ENCODE data around the gene ARMC8. TPM values are rescaled to one million over a fixed set of nuclear protein-coding genes. Genes with fewer than 3 reads are reported as not detected.

Gene ARMC8
- total RNA-seq, 1 donor: 70.8 TPM

DNA sequence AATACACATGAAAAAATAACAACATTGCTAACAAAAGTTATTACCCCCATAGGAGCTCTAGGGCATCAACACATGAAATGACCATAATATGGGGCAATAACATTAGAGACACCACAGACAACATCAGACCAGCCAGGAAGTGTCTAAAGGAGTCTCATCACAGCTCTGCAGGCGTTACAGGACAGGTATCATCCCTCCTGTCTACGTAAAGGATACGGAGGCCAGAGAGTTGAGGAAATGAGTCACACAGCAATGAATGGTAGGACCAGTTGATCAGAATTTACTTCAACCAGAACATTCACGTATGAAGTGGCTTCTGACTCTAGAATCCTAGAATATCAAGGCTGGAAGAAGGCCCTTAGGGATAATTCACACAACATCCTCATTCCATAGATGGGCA is 140.7 kb downstream of the ARMC8 start:
- TF ChIP-seq, protein P1, sequence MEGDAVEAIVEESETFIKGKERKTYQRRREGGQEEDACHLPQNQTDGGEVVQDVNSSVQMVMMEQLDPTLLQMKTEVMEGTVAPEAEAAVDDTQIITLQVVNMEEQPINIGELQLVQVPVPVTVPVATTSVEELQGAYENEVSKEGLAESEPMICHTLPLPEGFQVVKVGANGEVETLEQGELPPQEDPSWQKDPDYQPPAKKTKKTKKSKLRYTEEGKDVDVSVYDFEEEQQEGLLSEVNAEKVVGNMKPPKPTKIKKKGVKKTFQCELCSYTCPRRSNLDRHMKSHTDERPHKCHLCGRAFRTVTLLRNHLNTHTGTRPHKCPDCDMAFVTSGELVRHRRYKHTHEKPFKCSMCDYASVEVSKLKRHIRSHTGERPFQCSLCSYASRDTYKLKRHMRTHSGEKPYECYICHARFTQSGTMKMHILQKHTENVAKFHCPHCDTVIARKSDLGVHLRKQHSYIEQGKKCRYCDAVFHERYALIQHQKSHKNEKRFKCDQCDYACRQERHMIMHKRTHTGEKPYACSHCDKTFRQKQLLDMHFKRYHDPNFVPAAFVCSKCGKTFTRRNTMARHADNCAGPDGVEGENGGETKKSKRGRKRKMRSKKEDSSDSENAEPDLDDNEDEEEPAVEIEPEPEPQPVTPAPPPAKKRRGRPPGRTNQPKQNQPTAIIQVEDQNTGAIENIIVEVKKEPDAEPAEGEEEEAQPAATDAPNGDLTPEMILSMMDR (IDR thresholded peaks at IDR 0.05; ENCODE audit: insufficient read depth, low read depth, low read length): no peak
- no peak overlapping the region for H3K4me3 ChIP-seq (ENCODE audit: low read depth, low read length)
- no peak for DNase-seq (ENCODE audit: low read depth)

DNA sequence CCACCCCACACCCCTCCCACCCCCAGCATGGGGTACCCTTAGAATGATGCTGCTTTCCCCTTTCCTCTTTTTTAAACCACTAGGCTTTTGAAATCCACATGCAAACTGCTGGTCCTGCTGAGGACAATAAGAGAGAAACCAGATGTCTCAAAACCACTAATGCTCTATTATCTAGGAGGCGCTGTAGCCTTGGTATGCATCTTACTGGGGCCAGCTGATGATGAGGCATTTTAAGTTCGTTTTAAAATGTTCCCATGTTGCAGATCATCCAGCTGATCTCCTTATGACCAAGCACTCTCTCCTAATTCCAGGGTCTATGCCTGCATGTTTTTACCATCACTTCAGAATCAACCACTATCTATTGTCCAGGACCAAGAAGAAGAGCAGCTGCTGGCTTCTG is 141.2 kb downstream of the ARMC8 start:
- no peak overlapping the region for H3K4me3 ChIP-seq (ENCODE audit: low read depth, low read length)
- TF ChIP-seq, protein P1 (IDR thresholded peaks at IDR 0.05; ENCODE audit: insufficient read depth, low read depth, low read length): peak; percentile 26
- DNase-seq (ENCODE audit: low read depth): peak; percentile 60

DNA sequence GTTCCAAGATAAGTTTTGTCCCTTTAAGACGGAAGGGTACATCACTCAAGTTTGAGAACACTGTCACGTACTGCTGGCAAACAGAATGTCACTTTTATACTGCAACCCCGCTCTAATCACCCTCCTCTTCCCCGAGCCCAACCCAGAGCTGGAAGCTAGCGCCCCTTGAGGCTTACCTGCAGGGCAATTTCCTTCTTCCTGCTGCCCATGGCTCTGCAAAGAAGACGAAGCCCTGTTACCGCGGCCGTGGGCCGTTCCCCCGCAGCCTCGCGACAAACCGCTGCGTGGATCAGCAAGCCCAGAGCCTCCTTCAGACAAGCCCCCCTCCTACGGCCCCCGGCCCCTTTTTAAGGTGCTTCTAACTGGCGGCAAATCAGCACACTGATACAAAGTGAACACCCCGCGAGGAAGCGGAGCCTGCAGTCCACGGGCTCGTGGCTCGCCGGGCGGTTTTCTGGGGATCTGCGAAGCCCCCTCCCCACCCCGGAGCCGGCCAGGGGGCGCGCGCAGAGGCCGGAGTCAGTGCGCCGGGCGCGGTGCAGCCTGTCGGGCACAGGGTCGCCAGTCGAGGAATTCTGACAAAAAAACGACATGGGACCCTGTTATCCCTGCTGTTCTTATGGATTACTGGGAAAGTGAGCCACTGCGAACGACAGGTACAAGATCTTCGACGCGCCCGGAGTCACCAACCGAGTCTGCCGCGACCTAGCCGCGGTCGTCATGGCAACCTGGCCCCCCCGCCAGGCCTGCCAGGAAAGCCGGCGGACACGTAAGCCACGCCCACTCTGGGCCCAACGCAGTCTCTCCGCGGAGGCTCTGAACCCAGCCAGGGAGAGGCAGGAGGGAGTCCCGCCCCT is 142.3 kb downstream of the ARMC8 start, which contains the start of gene NME9:
Gene NME9 (minus strand): TSS at position 725 of the 857 bp plus-strand sequence. CDS start 516 bp downstream, at position 209.
- TF ChIP-seq, protein P1 (IDR thresholded peaks at IDR 0.05; ENCODE audit: insufficient read depth, low read depth, low read length): peak; percentile 61
- DNase-seq (ENCODE audit: low read depth): peak; percentile 73

DNA sequence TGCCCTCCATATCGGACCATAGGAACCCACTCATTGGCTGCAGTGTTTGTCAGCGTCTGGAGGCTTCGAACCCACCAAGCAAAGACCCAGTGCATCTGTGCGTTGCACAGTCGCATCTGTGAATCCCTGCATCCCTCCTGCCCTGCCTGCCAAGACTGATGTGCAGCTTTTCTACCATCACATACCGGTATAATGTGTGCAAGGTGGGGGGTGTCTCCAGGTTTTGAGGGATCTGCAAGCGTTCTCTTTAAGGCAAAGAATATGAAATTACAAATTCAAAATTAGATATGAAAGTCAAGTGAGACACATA is 142.8 kb downstream of the ARMC8 start:
- H3K4me3 ChIP-seq (ENCODE audit: low read depth, low read length): peak overlapping the region; percentile 71
- TF ChIP-seq, protein P1 (IDR thresholded peaks at IDR 0.05; ENCODE audit: insufficient read depth, low read depth, low read length): no peak
- no peak for DNase-seq (ENCODE audit: low read depth)

More for the DNA sequence above, 142.3 kb downstream of the ARMC8 start, which contains the start of gene NME9:
- H3K4me3 ChIP-seq (ENCODE audit: low read depth, low read length): peak within 1 kb of the TSS; percentile 71

DNA sequence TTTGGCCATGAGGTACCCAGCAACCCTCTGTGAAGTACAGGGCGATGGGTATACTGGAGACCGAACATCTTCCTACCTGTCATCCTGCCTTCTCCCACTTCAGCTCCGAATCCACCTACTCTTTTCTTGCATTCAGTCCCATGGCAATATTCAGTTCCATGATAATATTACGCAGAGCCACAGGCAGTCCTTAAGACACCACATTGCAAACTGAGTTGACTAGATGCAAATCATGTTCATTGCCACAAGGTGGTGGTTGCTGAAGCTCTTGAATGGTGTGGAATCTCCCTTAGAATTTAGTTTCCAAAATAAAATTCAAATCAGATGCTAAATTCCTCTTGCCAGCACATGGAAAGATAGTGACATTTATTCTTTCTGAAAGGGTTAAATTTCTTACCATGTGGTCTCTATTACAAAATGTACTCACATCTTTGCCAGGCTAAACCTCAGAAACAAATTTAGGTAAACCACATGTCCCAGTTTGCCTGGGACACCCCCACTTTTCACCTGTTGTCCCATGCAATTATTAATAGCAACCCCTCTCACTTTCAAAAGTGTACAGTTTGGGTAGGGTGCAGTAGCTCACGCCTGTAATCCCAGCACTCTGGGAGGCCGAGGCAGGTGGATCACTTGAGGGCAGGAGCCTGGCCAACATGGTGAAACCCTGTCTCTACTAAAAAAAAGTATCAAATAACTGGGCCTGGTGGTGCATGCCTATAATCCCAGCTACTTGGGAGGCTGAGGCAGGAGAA is 144.2 kb downstream of the ARMC8 start:
- H3K4me3 ChIP-seq (ENCODE audit: low read depth, low read length): no peak overlapping the region
- DNase-seq (ENCODE audit: low read depth): peak; percentile 13
- TF ChIP-seq, protein P1 (IDR thresholded peaks at IDR 0.05; ENCODE audit: insufficient read depth, low read depth, low read length): peak; percentile 29

DNA sequence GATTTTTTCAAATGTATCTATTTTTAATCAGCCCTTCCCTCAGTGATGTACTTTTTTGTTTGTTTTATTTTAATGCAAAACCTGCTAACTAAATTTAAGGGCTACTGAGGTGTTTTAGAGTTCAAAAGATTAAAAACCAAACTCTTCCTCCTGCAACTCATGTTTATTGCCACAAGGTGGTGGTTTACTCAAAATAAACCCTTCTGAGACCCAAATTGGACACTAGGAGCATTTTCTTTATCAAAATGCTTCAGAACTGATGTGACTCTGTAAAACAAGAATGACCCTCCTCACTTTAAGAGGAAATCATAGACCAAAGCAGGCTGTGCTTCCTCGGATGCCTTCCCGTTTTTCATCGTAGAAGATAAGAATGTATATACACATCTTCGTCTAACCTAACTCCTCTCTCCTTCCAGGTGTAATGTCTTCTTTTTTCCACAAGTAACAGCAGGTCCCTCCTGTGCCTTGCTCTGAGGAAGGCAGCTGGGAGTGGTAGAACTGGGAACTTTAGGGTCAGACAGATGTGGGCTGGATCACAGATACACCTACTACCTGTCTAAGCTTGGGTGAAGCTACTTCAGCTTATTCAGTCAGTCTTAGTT is 145.5 kb downstream of the ARMC8 start:
- DNase-seq (ENCODE audit: low read depth): peak; percentile 55
- TF ChIP-seq, protein P1 (IDR thresholded peaks at IDR 0.05; ENCODE audit: insufficient read depth, low read depth, low read length): peak; percentile 60
- H3K4me3 ChIP-seq (ENCODE audit: low read depth, low read length): no peak overlapping the region

All from fibroblast of villous mesenchyme (primary cell).